RKO (cell line): ENCODE data around the gene DEPDC7.
A peak's percentile ranks its signal among the peaks of the same experiment; 100 is the strongest.
"Not testable (repeated sequence)": the region's sequence is repeated elsewhere in the genome, so short reads cannot be mapped to it uniquely, and the experiment has no call there.

Experiments used
- DNase-seq: peaks from one replicate; pipeline ENCODE4 v3.0.0-alpha.2; 2016; ENCODE audit warnings: low spot score

Gene DEPDC7

GRCh38 chr11:33025339-33025722, 9.7 kb downstream of the DEPDC7 start:
- no peak for DNase-seq

GRCh38 chr11:33027233-33027632, 11.6 kb downstream of the DEPDC7 start:
- no peak for DNase-seq

- no peak for DNase-seq
These were observed 12.3 kb downstream of the DEPDC7 start for GRCh38 chr11:33027846-33028536.

GRCh38 chr11:33028537-33028914, 12.8 kb downstream of the DEPDC7 start:
- DNase-seq = no peak

- not testable (repeated sequence) for DNase-seq
These were observed 13.5 kb downstream of the DEPDC7 start for GRCh38 chr11:33029218-33029617.

GRCh38 chr11:33033493-33033892, 17.8 kb downstream of the DEPDC7 start:
- no peak for DNase-seq

- DNase-seq = no peak
These were observed 19.3 kb downstream of the DEPDC7 start for GRCh38 chr11:33035011-33035410.

GRCh38 chr11:33039274-33040032, 23.8 kb downstream of the DEPDC7 start, which contains the start of gene TCP11L1:
Gene TCP11L1 (plus strand): TSS chr11:33039572. CDS start chr11:33043774, 4,202 bp downstream.
- no peak for DNase-seq

- peak; percentile 61 for DNase-seq
These were observed 24.6 kb downstream of the DEPDC7 start for GRCh38 chr11:33040033-33040861.

GRCh38 chr11:33040862-33041453, 25.3 kb downstream of the DEPDC7 start:
- no peak for DNase-seq

GRCh38 chr11:33043221-33043830, 27.6 kb downstream of the DEPDC7 start:
- DNase-seq = no peak

GRCh38 chr11:33044285-33044756, 28.6 kb downstream of the DEPDC7 start:
- no peak for DNase-seq

GRCh38 chr11:33045551-33046255, 30.0 kb downstream of the DEPDC7 start:
- no peak for DNase-seq

- DNase-seq = not testable (repeated sequence)
These were observed 33.0 kb downstream of the DEPDC7 start for GRCh38 chr11:33048701-33049100.

- DNase-seq = not testable (repeated sequence)
These were observed 34.1 kb downstream of the DEPDC7 start for GRCh38 chr11:33049565-33050408.

- DNase-seq = no peak
These were observed 36.6 kb downstream of the DEPDC7 start for GRCh38 chr11:33052231-33052630.

GRCh38 chr11:33055375-33055774, 39.7 kb downstream of the DEPDC7 start:
- DNase-seq = no peak

GRCh38 chr11:33057284-33057683, 41.6 kb downstream of the DEPDC7 start:
- no peak for DNase-seq

GRCh38 chr11:33059331-33060007, 43.8 kb downstream of the DEPDC7 start:
- no peak for DNase-seq
